GM12874 (cell line): Measurements from ENCODE around the gene THSD4.

ENCODE experiments used
- CTCF ChIP-seq: IDR thresholded peaks from 2 replicates; pipeline ENCODE4 v1.5.1; 2011; ENCODE audit warnings: low read depth, mild to moderate bottlenecking, control low read depth, low read length, moderate library complexity; ENCODE audit not compliant: insufficient read depth

The THSD4 gene

GRCh38 chr15:71215126-71215894 is 100.0 kb downstream of the THSD4 start:
- TF ChIP-seq CTCF = no peak

- TF ChIP-seq CTCF = no peak
Observed at GRCh38 chr15:71218272-71218805, 103.1 kb downstream of the THSD4 start.

GRCh38 chr15:71219101-71219500 is 103.8 kb downstream of the THSD4 start:
- no peak for TF ChIP-seq CTCF

GRCh38 chr15:71219645-71220044 is 104.4 kb downstream of the THSD4 start:
- no peak for TF ChIP-seq CTCF

GRCh38 chr15:71220828-71221227 is 105.6 kb downstream of the THSD4 start:
- TF ChIP-seq CTCF = no peak

- TF ChIP-seq CTCF = no peak
Observed at GRCh38 chr15:71221417-71221816, 106.1 kb downstream of the THSD4 start.

- no peak for TF ChIP-seq CTCF
Observed at GRCh38 chr15:71223516-71223915, 108.2 kb downstream of the THSD4 start.
